ENCODE measurements around the gene DOCK6. TPM values are rescaled to one million over a fixed set of nuclear protein-coding genes. Genes with fewer than 3 reads are reported as not detected.

Gene DOCK6
- total RNA-seq, 1 donor from 2014 or later = 66.8 TPM

Other genes starting within 250 kb of the DOCK6 start
- gene LDLR, start 173.1 kb downstream of the DOCK6 start, total RNA-seq = 98.5 and 115 TPM in 2 replicates
- gene SPC24, start 106.7 kb downstream of the DOCK6 start, total RNA-seq = 108 and 116 TPM in 2 replicates
- gene KANK2, start 65.0 kb downstream of the DOCK6 start, total RNA-seq = 52.2 and 62.8 TPM in 2 replicates
- gene ANGPTL8, start 22.9 kb downstream of the DOCK6 start, total RNA-seq = not detected in 2 replicates
- not detected in 2 replicates for gene TSPAN16, start 33.6 kb upstream of the DOCK6 start, total RNA-seq
- gene RAB3D, start 77.1 kb upstream of the DOCK6 start, total RNA-seq = 47.1 and 60.7 TPM in 2 replicates
- gene TMEM205, start 83.7 kb upstream of the DOCK6 start, total RNA-seq = 57.1 and 64.0 TPM in 2 replicates
- 8.2 and 10.6 TPM in 2 replicates for gene CCDC159, start 84.0 kb upstream of the DOCK6 start, total RNA-seq
- 5.5 and 7.6 TPM in 2 replicates for gene PLPPR2, start 92.9 kb upstream of the DOCK6 start, total RNA-seq
- 0.73 and 0.78 TPM in 2 replicates for gene SWSAP1, start 112.1 kb upstream of the DOCK6 start, total RNA-seq
- 7.9 and 8.5 TPM in 2 replicates for gene EPOR, start 121.8 kb upstream of the DOCK6 start, total RNA-seq
- 0.66 and 2.6 TPM in 2 replicates for gene RGL3, start 156.8 kb upstream of the DOCK6 start, total RNA-seq
- gene ODAD3, start 172.6 kb upstream of the DOCK6 start, total RNA-seq = 0.13 and 0.18 TPM in 2 replicates
- 154 and 185 TPM in 2 replicates for gene PRKCSH, start 173.1 kb upstream of the DOCK6 start, total RNA-seq
- not detected in 2 replicates for gene ELAVL3, start 218.5 kb upstream of the DOCK6 start, total RNA-seq
- gene ZNF653, start 243.3 kb upstream of the DOCK6 start, total RNA-seq = 5.5 and 6.0 TPM in 2 replicates

Measured in pulmonary artery endothelial cell (primary cell).